ENCODE results near the gene MFSD6L.

Gene MFSD6L

DNA sequence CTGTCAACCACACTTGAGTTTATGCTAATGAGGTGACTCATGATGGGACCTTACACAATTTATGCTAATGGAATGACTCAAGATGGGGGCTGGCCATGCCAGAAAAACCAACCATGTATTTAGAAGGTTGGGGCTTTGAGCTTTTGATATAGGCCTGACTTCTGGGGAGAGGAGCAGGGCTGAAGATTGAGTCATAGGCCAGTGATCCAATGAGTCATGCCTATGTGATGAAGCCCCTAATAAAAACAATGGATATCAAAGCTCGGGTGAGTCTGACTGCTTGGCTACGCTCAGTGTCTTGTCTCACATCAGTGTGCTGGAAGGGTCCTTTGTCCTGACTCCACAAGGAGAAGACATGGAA lies 7.3 kb downstream of the MFSD6L start:
- no peak for DNase-seq

- no peak for DNase-seq
Observed at GRCh38 chr17:8791248-8791909, 7.8 kb downstream of the MFSD6L start.

GRCh38 chr17:8789743-8790142 lies 9.4 kb downstream of the MFSD6L start:
- no peak for DNase-seq

GRCh38 chr17:8788998-8789397 lies 10.2 kb downstream of the MFSD6L start:
- DNase-seq = no peak

GRCh38 chr17:8785547-8786413 lies 13.4 kb downstream of the MFSD6L start:
- peak; percentile 67 for DNase-seq

- DNase-seq = no peak
Observed at GRCh38 chr17:8782176-8782575, 17.0 kb downstream of the MFSD6L start.

DNA sequence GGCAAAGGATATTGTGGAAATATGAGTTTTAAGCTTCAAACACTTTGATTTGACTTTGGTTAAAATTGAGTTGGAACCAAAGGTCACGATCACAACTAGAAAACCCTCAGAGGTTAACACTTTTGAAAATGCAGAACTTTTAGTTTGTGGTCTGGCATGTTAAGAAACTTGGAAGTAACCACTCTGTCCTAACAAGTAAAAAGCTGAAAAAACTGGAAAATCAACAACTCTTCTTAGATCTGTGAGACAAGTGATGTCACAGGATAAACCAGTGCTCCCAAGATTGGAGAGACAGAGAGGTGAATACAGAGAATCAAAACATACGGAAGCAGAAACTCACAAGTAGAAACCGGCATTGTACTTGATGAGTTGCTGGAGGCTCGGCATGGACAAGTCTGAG lies 17.4 kb downstream of the MFSD6L start:
- DNase-seq = no peak

- DNase-seq = no peak
Observed at GRCh38 chr17:8776881-8777280, 22.3 kb downstream of the MFSD6L start.

DNA sequence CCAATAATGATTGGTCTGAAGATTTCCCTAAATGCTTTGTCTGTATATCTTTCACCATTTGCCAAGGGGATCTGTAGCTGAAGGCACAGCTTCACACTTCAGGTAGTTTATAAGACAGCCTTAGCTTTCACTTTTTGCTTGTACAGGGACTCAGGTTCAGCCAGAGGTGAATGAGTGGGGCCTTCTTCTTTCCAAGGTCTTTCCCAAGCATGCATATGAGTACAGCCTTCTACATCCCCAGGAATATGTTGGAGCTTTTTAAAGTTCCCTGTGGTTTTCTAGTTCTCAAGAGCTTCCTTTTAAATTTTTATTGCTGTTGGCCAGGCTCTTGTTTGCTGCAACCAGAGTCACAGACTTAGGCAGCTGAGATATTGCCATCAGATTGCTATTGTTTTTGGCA lies 22.9 kb downstream of the MFSD6L start:
- DNase-seq = no peak

DNA sequence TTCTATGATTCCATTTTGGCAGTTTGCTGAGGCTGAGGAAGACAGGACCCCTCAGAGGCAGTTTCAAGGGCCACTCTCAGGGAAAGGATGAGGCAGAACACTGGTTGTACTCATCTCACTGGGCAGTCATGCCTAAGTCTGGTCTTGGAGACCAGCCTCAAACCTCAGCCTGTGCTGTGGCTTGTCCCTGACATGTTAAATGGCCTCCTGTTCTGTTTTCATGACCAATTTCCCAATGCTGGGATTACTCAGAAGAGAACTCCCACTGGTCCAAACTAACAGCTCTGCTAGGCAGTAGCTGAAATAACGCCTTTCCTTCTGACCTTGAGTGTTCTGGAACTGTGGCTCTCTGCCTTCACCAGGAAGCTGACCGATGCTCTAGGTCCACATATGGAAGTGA lies 32.4 kb downstream of the MFSD6L start:
- no peak for DNase-seq

DNA sequence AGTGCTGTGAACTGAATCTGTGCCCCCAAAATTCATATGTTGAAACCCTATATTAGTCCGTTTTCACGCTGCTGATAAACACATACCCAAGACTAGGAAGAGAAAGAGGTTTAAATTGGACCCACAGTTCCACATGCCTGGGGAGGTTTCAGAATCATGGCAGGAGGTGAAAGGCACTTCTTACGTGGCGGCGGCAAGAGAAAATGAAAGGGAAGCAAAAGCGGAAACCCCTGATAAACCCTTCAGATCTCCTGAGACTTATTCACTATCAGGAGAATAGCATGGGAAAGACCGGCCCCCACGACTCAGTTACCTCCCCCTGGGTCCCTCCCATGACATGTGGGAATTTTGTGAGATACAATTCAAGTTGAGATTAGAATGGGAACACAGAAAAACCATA lies 37.2 kb downstream of the MFSD6L start:
- no peak for DNase-seq

DNA sequence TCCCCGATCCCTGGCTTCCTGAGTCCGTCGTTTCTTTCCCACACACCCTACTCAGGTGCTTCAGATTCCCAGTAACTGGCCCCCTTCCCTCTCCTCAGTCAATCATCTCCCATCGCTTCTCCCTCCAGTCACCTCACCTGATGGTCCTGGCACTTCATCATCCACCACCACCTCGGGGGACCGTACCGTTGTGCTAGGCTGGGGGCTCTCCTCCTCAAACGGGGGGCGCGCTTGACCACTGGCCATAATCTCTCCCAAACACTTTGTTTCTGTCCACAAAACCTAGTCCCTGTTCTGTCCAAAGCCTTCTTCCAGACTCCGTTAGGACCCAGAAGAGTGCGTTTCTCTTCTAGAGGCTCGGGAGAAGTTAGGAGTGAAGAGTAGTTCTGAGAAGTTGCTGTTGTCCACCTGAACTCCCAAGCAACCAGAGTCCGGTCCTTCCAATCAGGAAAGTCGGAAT lies 41.0 kb downstream of the MFSD6L start, which contains the start of gene SPDYE4:
TSS of gene SPDYE4 (minus strand) at position 410 of the 460 bp plus-strand sequence. CDS start at position 246, 164 bp downstream.
- no peak for DNase-seq

DNA sequence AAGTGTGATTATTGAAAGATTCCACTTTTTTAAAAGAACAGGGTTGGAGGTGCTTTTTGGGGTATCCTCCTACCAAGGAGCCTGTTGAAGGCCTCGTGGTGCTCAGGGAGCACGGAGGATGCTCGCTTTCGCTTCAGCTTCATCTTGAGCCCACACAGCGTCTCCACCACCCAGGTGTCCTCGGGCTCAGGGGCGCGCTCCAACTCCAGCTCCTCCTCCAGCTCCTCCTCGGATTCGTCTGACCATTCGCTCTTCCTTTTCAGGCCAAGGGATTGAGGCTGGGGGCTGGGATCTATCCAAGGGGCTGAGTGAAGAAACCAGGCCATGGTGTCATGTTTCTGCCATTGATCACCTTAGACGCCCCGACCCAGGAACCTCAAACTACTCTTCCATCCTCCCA lies 42.0 kb downstream of the MFSD6L start:
- no peak for DNase-seq

DNA sequence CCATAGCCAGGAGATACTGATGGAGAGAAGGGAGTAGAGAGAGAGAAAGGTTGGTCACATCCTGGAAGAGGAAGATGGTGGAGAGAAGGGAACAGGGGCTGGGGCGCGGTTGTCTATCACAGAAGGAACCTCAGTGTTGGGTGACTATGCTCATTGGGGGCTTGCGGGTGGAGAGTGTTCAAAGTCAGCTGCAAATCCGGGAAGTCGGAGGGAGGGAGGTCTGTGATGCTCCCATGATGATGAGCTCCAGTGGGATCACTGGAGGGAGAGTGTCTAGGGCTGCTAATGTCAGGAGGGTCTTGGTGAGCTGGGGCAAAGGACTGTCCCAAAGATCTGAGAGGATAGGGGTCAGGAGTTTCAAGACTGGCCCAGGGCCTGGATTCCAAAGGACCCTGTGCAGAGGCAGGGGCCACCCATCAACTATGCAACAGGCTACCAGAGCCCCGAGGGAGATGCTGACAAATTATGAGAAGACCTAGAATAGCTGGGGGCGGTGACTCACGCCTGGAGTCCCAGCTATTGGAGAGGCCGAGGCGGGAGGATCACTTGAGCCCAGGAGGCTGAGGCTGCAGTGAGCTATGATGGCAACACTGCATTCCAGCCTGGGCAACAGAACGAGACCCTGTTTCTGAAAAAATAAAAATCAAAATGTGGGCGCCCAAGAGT lies 43.4 kb downstream of the MFSD6L start:
- DNase-seq = no peak

DNA sequence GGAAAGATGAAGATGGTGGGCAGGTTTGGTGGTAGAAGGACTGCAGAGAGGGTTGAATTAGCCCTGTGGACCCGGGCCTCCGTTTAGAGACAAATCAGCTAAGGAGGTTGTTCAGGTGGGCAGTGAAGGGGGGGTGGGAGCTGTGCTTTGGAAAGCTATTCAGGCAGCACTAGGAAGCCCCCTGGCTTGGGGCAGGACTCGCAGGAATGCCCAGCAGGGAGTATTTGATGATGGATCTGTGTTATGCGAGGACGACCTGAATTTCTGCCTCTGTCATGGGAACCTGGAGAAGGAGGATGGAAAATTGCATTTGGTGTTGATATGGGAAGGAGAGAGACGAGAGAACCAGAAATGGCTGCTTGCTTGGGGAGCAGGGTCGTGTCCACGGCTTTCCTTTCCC lies 44.3 kb downstream of the MFSD6L start:
- no peak for DNase-seq

DNA sequence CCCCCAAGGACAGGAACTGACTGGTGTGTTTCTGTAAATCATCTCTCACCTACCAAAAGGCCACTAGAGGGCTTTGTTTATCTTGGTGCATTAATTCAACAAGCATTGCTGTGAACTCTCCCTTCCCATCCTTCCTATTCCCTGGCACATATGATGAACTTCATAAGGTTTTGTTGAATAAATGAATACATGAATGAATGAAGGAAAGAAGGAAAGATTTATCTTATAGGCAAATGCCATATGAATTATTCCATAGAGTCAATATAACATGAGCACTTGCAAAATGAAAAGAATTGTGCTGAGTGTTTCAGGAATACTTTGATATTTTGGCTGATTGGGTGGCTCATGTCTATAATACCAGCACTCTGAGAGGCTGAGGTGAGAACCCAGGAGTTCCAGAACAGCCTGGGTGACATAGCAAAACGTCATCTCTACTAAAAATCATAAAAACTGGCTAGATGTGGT lies 45.2 kb downstream of the MFSD6L start:
- no peak for DNase-seq

DNA sequence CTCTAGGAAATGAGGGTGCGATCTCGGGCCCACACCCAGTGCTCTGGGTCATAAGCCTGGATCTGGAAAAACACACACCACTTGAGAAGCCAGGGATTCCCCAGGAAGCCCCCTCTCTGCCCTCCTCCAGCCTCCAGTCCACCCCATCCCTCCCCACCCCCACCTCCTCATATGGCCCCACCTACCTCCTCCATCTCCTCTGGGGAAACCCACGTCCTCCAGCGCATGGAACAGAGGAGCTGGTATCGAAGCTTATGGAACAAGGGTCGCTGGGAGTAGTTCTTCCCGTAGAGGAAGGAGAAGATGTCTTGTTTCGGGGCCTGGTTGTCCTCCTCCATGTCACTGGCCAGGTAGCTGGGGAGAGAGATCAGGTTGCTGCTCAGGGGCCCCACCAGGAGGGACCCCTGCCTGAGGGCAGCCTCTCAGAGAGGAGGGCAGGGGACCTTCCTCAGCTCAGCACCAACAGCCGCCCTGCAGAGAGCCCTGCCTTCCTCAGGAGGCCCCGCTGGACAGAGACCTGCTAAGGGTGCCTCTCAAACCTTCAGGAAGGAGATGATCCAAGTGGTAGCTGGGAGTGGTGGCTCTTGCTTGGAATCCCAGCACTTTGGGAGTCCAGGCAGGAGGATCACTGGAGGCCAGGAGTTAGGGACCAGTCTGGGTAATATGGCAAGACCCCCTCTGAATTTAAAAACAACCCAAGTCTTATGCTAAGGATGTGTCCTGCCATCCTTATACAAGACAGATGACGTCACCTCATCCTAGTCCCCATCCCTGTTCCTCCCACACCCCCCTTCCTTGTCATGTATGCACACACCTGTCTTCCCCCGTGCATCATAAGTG lies 45.8 kb downstream of the MFSD6L start:
- DNase-seq = no peak

DNA sequence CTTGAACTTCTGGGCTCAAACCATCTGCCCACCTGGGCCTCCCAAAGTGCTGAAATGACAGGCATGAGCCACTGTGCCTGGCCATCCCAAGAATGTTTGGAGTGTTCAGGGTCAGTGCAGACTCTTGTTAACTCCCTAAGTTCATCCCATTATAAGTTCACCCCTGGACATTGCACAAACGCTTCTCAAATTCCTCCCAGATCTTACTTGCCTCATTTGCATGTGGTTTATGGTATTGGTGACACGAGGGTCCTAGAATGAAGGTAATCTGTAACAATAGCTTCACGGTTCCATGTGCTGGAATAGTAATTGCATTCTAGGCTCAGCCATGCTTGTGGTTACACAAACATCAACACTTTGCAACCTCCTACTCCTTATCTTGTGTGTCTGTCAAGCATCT lies 49.5 kb downstream of the MFSD6L start:
- DNase-seq = no peak

GRCh38 chr17:8747742-8748141 lies 51.4 kb downstream of the MFSD6L start:
- DNase-seq = no peak

Measured in stimulated activated CD4-positive, alpha-beta T cell treated with anti-CD3 and anti-CD28 coated beads, Interleukin-4, amount 100 ng/mL, for 24 hours (primary cell).